ENCODE data around the gene DDX42.
"Not testable (repeated sequence)": the region's sequence is repeated elsewhere in the genome, so short reads cannot be mapped to it uniquely, and the experiment has no call there.

Gene DDX42

DNA sequence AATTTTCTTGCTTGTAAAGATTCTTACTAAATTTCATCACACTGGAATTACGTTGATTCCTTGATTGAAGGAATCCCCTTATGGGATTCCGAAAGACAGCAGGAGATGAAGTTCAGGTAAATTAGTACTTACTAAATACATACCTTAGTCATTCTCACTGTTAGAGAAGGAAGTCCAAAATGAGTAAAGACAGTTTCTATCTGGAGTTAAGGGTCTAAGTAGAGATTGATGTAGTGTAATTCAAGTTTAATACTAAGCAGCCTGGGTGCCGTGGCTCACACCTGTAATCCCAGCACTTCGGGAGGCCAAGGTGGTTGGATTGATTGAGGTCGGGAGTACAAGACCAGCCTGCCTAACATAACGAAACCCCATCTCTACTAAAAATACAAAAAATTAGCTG, 9.6 kb downstream of the DDX42 start:
- DNase-seq: no peak

DNA sequence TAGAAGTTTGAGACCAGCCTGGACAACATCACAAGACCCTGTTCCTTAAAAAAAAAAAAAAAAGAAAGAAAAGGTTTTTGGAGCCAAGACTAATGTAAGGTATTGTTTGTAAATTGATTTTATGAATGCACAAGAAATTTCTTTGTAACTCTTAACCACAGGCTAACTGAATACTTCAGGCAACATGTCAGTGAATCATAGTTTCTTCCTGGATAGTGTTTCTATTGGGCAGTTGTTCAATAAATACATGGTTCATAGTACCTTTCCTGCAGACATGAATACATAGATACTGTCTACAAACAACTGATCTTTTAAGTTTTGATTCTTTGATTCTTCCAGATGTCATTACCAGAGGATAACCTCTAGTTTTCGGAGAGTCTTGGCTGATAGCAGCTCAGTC, 11.6 kb downstream of the DDX42 start:
- no peak for DNase-seq

DNA sequence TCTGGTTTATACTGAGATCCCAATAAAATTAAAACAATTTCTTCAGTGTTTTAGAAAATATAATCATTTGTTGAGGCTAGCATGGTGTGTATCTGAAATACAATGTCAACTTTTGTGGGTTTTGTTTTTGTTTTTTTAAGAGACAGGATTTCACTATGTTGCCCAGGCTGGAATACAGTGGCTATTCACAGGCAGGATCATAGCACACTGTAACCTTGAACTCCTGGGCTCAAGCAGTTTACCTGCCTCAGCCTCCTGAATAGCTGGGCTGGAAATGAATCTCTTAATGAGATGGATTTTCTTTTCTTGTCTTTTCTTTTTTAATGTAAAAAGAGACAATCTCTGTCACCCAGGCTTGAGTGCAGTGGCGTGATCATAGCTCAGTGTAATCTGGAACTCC, 12.1 kb downstream of the DDX42 start:
- no peak for DNase-seq

DNA sequence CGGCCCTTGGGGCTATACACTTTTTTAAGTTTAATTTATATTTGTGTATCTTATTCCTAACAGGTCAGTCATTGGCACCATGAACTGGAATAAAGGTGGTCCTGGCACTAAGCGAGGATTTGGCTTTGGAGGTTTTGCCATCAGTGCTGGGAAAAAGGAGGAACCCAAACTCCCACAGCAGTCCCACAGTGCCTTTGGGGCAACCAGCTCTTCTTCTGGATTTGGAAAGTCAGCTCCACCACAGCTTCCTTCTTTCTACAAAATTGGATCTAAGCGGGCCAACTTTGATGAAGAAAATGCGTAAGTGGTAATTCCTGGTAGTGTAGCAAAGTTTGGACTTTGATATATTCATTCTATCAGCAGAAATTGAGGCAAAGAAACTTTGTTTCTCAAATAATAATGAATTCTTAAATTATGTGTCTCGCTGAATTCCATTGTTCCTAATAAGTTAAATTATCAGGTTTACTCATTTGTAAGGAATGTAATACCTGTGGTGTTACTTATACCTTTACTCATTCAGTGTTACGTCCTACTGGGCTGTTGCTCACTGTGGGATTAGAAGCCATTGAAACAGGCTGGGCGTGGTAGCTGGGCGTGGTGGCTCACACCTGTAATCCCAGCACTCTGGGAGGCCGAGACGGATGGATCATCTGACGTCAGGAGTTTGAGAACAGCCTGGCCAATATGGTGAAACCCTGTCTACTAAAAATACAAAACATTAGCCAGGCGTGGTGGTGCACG, 13.2 kb downstream of the DDX42 start:
- no peak for DNase-seq

DNA sequence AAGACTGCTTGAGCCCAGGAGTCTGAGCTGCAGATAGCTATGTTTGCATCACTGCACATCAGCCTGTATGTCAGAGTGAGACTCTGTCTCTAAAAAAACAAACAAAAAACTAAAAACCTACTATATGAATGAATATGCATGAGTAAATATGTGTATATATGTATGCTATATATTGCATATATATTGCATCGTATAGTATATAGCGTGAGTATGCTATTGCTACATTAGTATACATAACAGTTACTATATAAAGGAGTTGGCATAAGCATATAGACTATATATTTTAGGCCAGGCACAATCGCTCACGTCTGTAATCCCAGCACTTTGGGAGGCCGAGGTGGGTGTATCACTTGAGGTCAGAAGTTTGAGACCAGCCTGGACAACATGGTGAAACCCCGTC, 16.1 kb downstream of the DDX42 start:
- no peak for DNase-seq

DNA sequence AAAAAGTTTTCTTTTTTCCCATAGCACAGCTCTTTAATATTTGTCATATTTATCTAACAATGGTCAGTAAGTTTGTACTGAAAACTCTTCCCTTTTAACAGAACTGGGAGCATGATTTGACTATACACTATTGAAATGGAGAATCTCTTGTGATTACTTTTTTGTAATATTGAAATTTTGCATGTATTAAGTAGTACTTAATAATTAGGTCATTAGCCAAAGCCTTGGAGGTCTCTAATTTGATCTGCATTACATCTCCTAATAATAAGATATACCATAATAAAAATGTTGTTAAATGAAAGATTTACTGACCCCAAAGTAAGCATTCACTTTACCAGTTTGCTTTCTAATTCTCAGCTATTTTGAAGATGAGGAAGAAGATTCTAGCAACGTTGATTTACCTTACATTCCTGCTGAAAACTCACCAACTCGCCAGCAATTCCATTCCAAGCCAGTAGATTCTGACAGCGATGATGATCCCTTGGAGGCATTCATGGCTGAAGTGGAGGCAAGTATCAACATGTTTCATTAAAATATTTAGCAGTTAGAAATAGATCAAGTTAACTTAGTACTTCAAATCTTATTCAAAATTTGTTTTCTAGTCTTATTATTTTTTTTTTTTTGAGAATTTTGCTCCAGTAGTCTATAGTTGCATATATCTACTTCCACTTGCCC, 18.2 kb downstream of the DDX42 start:
- no peak for DNase-seq

DNA sequence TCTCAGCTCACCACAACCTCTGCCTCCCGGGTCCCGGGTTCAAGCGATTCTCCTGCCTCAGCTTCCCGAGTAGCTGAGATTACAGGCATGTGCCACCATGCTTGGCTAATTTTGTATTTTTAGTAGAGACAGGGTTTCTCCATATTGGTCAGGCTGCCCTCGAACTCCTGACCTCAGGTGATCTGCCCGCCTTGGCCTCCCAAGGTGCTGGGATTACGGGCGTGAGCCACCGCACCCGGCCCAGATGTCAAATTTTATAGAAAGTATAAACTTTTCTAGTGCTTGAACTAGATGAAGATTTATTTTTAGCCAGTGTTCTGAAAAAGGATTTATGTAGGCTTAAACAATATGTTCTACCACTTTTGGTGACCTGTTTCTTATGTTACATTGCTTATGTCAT, 22.4 kb downstream of the DDX42 start:
- not testable (repeated sequence) for DNase-seq

DNA sequence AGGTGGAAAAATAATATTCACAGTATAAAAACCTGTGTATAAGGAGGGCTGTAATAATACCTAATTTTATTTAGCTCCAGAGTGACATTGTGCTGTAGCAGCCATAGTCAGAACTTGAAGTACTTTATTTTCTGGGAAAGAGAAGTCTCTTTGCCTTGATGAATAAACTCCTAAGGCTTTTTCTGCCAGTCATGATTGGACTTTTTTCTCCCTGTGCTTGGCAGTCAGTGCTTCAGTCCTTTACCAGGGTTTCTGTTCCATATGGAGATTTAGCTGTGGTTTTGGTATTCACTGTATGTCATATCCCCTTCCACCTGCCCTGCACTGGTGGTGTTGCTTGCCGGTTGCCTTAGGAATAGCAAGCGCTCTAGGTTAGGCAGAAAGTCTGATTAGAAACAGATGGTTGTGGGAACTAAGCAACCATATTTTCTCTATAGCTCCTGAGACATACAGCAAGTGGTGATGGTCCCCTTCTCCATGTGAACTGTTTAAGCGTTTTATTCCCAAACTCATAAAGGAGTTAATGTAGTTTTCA, 24.7 kb downstream of the DDX42 start:
- no peak for DNase-seq

DNA sequence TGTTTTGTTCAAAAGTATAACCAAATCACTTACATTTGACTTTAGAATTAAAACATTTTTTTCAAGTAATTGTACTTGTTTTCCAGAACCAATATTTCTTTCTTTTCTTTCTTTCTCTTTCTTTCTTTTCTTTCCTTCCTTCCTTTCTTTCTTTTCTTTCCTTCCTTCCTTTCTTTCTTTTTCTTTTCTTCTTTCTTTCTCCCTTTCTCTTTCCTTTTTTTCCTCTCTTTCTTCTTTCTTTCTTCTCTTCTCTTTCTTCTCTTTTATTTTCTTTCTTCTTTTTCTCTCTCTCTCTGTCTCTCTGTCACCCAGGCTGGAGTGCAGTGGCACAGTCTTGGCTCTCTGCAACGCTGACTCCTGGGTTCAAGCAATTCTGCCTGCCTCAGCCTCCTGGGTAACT, 26.8 kb downstream of the DDX42 start:
- DNase-seq: no peak

- DNase-seq: no peak
Observed at GRCh38 chr17:63804328-63804727, 30.4 kb downstream of the DDX42 start.

DNA sequence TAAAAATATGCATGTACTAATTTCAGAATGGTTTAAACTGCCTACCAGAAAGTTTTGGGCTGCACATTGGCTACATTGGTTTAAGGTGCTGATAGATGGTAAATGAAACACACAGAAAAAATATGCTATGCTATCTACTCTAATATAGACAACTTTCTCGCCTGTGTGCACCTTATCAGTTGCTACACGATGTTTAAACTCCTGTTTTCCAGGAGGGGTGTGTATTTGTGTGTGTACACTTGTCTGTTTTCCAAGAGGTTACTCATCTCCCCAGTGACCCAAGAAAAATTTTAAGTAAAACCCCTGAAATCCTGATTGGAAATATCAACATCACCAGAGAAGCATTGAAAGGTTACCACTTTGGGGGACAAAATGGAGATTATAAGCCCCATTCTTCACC, 31.6 kb downstream of the DDX42 start:
- DNase-seq: no peak

GRCh38 chr17:63809970-63810369, 36.0 kb downstream of the DDX42 start:
- DNase-seq: no peak

DNA sequence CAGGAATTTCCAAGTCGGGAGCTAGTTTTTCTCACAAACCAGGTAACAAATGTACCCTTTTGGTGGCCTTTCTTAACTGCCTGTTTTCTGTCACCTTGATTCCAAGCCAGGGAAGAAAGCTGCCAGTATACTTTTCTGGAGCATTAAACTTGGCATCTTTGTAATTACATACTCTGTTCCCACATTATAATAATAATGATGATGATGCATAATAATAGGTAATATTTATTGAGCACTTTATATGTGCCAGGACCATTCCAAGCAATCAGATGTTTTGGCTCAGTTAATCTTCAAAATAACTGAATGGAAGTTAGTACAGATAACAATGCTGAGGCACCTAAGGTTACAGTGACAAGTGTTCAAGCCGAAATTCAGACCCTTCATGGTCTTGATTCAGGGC, 42.2 kb downstream of the DDX42 start:
- DNase-seq: no peak

- DNase-seq: no peak
Observed at GRCh38 chr17:63816669-63817068, 42.7 kb downstream of the DDX42 start.

GRCh38 chr17:63817736-63818385, 43.9 kb downstream of the DDX42 start:
- DNase-seq: no peak

- DNase-seq: no peak
Observed at GRCh38 chr17:63819131-63819530, 45.2 kb downstream of the DDX42 start.

DNA sequence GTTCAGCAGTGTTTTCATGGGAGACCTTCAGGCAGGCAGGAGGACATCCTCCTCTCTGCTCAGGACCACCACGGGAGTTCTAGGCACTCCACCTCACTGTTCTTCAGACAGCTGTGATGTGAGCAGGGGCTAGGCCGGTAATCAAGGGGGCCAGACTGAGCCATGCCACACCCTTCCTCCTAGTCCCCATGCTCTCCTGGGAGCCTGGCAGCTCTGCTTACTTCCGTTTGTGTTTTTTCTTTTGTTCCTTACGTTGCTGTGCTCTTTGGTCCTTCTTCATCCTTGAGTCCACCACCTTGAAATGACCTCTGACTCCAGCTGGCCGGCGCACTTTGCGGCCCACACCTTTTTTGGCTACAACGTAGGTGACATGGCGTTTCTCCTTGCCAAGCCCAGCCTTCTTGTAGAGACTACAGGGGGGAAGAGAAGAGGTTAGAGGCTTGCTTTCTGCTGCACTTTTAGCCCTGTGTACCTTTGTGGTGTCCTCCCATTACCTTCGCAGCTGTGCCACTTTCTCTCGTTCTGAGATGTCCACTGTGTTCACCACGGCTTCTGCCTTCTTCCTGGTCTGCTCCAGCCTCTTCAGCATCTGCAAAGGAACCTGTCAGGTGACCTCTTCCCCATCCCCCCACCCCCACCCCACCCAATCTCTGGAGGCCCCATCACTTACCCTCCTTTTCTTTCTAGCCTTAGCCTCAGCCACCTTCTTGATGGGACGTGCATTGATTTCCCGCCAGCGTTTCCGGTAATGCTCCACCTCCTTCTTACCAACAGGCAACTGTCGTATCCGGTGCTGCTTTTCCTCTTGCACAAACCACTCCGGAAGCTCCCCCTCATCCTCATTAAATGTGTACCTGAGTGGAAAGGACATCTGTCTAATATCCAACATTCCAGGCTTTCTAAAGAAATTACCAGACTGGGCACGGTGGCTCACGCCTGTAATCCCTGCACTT, 45.9 kb downstream of the DDX42 start:
- DNase-seq: no peak

DNA sequence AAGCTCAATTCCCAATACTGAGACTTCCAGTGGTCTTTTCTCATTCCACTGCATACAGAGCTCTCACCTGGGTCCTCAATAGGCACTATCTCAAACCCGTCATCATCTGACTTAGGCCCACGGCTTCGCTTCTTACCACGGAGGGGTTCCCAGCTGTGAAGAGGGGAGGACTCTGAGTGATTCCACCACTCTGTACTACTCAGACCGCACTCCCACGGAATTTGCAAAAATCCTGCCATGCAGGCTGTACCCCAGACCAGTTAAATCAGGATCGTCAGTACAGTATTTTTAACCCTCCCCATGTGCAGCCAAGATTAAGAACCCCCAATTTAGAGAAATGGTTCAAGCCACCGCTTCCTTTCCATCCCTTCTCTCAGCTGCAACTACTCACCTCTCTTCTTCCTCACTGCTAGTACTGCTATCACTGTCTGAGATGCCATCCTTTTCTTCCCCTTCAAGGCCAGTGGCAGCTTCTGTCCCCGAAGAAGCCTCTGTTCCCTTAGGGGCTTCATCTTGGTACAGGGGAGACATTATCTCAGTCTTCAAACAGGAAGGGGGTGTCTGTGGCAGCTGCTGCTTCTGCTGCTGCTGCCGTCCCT, 47.1 kb downstream of the DDX42 start:
- no peak for DNase-seq

GRCh38 chr17:63821804-63822203, 47.8 kb downstream of the DDX42 start:
- DNase-seq: no peak

DNA sequence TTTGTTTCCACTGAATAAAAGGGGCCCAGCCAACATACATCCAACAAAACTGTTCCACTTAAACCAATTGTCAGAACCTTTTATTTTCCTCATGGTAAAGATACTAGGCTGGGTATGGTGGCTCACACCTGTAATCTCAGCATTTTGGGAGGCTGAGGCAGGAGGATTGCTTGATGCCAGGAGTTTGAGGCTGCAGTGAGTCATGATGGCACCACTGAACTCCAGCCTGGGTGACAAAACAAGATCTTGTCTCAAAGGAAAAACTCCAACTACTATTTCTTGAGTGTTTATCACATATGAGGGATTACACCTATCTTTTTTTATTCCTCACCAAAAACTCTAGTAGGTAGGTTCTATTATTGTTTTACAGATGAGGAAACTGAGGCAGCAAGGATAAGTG, 48.6 kb downstream of the DDX42 start:
- no peak for DNase-seq

GRCh38 chr17:63823659-63824331, 49.8 kb downstream of the DDX42 start:
- no peak for DNase-seq

DNA sequence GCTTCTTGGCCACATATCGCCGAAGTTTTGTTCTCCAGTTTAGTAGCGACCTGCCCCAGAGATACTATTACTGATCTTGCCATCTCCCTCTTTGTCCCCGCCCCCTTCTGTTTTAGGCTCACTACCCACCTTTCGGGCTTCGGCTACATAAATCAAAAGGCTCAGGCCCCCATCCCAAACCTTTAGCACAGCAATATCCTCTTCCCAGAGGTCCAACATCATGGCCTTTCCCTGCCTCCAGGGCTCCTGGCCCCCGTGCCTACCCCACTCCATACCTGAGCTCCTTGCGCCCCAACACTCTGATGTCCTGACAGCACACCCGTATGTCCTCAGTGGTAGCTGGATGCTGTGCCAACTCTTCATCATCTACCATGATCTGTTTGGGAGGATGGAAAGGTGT, 50.4 kb downstream of the DDX42 start:
- no peak for DNase-seq
